ENCODE data around the gene ACACA.
A peak's percentile ranks its signal among the peaks of the same experiment; 100 is the strongest.
"Not testable (repeated sequence)": the region's sequence is repeated elsewhere in the genome, so short reads cannot be mapped to it uniquely, and the experiment has no call there.

ACACA gene

GRCh38 chr17:37092071-37092470, 314.6 kb downstream of the ACACA start:
- DNase-seq = no peak

GRCh38 chr17:37090941-37091340, 315.7 kb downstream of the ACACA start:
- no peak for DNase-seq

- DNase-seq = no peak
Observed at GRCh38 chr17:37089956-37090355, 316.7 kb downstream of the ACACA start.

GRCh38 chr17:37088913-37089312, 317.7 kb downstream of the ACACA start:
- no peak for DNase-seq

- no peak for DNase-seq
Observed at GRCh38 chr17:37088459-37088858, 318.2 kb downstream of the ACACA start.

- no peak for DNase-seq
Observed at GRCh38 chr17:37087683-37088082, 319.0 kb downstream of the ACACA start.

- no peak for DNase-seq
Observed at GRCh38 chr17:37086948-37087347, 319.7 kb downstream of the ACACA start.

- no peak for DNase-seq
Observed at GRCh38 chr17:37086334-37086733, 320.3 kb downstream of the ACACA start.

- DNase-seq = no peak
Observed at GRCh38 chr17:37084372-37084771, 322.3 kb downstream of the ACACA start.

- DNase-seq = no peak
Observed at GRCh38 chr17:37083456-37083855, 323.2 kb downstream of the ACACA start.

GRCh38 chr17:37082985-37083384, 323.7 kb downstream of the ACACA start:
- no peak for DNase-seq

- no peak for DNase-seq
Observed at GRCh38 chr17:37082311-37082860, 324.2 kb downstream of the ACACA start.

- DNase-seq = no peak
Observed at GRCh38 chr17:37081287-37081686, 325.3 kb downstream of the ACACA start.

GRCh38 chr17:37079735-37080134, 326.9 kb downstream of the ACACA start:
- DNase-seq = peak; percentile 25

GRCh38 chr17:37079065-37079708, 327.4 kb downstream of the ACACA start:
- no peak for DNase-seq

GRCh38 chr17:37073464-37073863, 333.2 kb downstream of the ACACA start:
- not testable (repeated sequence) for DNase-seq

GRCh38 chr17:37069087-37069486, 337.5 kb downstream of the ACACA start:
- DNase-seq = no peak

- DNase-seq = no peak
Observed at GRCh38 chr17:37068266-37068665, 338.4 kb downstream of the ACACA start.

GRCh38 chr17:37067555-37068111, 339.0 kb downstream of the ACACA start:
- peak; percentile 48 for DNase-seq

- DNase-seq = no peak
Observed at GRCh38 chr17:37066322-37067255, 340.0 kb downstream of the ACACA start.

GRCh38 chr17:37065486-37066321, 340.9 kb downstream of the ACACA start:
- no peak for DNase-seq

GRCh38 chr17:37064956-37065355, 341.7 kb downstream of the ACACA start:
- no peak for DNase-seq

GRCh38 chr17:37064206-37064605, 342.4 kb downstream of the ACACA start:
- no peak for DNase-seq
